ENCODE results near the gene AOC1.
"Not testable (repeated sequence)": the region's sequence is repeated elsewhere in the genome, so short reads cannot be mapped to it uniquely, and the experiment has no call there.

AOC1 gene

DNA sequence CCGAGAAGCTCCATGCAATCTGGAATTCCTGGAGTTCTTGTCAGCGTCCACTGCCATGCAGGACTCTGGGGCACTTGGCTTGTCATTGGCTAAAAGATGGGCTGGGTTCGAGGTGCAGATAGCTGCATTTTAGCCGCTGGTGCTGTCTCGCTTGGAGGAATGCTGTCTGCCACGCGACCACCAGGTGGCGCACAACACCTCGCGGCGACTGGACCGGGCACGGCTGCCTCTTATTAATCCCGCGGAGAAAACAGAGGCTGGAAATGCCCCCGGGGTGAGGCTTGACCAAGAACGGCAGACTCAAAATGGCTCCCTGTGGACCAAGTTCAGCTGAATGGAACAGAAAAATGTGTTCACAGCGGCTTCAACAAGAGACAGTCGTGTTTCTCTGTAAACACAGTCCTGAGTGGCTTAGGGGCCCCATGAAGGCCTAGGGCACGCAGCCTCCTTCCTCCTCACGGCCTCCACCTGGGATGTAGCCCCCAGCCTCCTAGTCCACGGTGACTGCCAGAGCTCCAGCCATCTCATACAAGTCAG, 46.2 kb downstream of the AOC1 start:
- peak; percentile 72 to 78 for DNase-seq

DNA sequence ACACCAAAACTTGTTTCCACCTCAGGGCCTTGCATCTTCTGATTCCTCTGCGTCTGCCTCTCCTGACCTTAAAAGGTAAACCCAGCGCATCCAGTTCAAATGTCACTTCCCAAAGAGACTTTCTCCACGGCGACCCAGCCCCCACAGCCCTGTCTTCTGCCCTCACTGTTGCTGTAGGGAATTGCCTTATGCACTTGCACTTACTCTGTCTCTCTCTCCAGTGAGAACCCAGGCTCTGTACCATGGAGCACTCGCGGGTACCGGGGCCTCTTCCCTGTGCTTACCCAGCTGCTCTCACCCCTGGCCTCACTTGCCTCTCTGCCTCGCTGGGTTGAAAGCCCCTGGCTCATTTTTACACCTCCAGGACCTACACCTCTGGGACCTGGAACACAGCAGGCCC, 48.4 kb downstream of the AOC1 start:
- no peak for DNase-seq

DNA sequence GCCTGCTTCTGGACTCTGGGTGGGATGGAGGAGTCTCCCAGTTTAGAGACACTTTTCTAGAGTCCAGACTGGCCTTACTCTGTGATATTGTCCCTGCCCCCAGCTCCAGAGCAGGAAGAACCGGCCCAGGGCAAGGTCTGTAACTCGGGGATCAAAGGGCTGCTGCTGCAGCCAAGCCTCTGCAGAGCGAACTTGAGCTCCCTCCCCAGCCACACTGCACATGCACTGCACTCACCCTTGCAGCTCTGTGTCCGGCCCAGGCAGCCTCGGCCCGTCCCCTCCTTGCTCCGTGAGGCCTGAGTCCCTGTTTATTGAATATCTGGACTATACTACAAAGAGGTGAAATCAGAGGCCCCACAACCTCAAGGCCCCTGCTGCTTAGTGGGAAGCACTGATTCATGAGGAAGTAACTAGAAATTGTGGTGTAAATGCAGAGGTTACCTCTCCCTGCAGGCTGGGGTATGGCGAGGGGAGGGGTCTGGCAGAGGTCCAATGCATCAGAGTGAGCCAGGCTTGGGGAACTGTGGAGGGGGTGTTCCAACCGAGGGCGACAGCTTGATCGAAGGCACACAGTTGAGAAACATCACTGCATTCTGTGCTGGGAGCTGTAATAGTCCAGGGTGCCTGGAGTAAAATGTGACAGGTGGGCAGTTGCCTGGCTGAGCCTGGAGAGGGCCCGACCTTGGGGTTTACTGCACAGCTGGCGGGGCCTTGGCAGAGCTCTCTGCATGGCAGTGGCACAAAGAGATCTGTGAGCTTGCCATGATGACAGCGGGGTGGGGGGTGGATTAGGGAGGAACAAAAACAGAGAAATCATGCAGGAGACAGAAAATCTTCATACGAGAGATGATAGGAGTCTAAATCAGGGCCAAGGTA, 49.1 kb downstream of the AOC1 start:
- no peak for DNase-seq

DNA sequence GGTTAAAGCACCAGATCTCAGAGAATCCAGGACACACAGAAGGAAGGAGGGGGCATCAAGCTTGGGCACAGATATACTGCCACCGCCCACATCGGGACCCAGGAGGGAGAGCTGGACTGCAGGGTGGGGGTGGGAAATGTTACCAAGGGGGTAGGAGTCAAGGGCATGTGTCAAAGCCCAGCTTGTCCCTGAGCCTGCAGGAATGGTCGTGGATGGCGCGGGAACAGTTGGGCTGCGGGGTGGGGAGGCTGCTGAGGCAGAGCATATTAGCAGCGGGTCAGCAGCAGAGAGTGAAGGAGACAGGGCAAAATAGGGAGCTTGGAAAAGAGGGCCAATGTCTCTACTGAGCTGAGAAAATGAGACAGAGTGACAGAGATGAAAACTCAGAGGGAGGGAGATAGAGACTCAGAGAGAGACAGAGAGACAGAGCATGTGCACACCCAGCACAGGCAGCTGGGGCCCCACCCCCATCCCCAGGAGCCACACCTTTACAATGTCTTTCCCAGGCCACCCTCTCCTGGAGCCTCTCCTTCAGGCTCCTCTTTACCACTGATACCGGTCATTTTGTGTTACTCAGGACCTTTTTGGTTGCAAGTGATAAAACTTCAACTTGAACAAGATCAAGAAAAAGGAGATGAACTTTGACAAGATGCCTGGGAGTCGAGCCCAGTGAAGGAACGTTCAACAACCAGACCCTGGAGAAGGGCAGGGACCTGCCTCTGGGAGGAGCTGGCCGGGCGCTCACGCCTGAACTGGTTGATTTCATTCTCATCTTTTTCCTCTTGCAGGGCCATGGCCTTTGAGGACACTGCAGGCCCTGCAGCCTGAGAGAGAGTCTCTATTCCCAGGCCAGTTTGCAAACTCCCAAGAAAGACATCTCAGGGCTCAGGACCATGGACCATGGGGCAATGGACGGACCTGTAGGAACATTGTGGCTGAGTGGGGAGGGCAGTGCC, 50.0 kb downstream of the AOC1 start:
- no peak for DNase-seq

DNA sequence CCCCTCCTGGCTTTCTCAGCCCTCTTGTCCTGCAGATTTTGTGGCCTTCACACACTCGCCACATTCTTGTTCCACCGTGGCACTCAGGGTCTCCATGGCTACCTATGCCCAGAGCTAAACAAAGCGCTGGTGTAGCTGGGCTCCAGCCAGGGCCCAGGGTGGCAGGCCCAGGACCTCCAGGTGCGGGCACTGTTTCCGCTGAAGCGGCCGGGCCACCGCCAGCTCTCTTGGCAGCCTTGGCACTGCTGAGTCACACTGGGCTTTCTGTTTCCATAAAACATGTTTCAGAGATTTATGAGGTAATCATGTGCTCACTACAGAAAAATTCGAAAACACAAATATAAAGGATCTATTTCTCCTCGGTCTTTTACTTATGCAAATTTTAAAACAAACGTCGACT, 51.3 kb downstream of the AOC1 start:
- DNase-seq: no peak

DNA sequence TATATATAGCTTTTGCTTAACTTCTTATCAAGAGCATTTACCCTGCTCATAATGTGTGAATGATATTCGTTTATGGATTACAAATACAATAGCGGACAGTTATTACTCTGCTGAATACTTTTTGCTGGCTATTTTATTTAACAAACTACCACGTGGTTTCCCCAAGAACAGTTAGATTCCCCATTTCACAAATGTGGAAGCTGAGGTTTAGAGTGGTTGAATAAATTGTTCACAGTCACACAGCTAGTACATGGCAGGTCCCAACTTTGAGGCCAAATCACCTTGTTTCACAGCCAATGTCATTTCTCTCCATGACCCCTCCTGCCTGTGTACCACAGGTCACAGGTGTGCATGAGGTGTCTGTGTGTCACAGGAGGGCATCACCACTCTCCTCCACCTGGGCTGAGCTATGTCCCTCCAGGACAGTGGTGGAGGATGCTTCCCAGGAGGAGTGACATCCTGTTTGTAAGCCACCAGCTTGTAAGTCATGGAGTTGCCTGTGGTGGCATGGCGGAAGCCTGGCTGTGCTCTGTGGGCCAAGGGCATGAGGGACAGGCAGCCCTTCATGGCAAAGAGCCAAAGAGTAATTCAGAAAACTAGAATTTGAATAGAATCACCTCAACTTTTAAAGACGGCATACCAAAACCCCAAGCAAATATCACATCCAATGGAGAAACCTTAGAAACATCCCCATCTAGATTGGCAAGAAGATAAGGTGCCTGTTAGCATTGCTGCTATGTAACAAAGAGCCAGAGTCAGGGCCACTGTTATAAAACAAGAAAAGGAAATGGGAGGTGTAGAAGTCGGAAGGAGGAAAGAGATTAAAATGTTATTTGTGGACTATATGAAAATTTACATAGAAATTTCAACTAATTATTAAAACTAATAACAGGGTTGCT, 51.9 kb downstream of the AOC1 start:
- DNase-seq: no peak

DNA sequence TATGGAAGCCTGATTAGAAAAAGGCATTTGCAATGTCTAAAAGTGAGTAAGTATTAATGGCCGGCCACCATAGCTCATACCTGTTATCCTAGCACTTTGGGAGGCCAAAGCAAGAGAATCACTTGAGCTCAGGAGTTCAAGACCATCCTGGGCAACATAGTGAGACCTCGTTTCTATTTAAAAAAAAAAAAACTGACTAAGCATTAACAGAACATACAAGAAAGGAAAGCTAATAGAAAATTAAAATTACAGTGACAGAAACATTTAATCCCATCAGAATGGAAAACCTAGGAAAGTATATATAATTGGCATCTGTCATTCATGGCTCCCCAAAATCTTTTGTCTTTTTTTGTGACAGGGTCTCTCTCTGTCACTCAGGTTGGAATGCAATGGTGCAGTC, 55.9 kb downstream of the AOC1 start:
- DNase-seq: no peak

DNA sequence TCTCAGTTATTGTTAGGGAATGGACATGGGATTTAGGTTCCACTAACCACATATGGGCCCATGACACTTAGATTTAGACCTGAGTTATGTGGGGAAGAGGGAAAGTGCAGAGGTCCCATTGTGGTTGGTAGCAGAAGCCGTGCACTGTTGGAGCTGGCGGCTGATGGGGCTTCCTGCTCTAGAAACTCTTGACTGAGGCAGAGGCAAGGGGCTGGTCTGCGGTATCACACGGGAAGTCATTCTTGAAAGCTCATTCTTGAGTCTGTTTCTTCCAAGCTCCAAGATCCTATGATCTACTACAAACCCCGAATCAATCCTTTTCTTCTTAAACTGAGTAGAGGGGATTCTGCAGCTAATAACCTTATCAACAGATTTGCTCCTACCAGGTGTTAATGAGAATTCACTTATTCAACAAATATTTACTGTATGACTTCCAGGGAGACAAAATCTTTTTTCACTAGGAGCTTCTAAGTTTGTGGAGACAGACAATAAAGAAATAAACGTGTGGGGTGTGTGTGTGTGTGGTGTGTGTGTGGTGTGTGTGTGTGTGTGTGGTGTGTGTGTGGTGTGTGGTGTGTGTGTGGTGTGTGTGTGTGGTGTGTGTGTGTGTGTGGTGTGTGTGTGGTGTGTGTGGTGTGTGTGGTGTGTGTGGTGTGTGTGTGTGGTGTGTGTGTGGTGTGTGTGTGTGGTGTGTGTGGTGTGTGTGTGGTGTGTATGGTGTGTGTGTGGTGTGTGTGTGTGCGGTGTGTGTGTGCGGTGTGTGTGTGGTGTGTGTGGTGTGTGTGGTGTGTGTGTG, 57.1 kb downstream of the AOC1 start:
- peak in 1 of 2 donors; percentile 49 for DNase-seq

DNA sequence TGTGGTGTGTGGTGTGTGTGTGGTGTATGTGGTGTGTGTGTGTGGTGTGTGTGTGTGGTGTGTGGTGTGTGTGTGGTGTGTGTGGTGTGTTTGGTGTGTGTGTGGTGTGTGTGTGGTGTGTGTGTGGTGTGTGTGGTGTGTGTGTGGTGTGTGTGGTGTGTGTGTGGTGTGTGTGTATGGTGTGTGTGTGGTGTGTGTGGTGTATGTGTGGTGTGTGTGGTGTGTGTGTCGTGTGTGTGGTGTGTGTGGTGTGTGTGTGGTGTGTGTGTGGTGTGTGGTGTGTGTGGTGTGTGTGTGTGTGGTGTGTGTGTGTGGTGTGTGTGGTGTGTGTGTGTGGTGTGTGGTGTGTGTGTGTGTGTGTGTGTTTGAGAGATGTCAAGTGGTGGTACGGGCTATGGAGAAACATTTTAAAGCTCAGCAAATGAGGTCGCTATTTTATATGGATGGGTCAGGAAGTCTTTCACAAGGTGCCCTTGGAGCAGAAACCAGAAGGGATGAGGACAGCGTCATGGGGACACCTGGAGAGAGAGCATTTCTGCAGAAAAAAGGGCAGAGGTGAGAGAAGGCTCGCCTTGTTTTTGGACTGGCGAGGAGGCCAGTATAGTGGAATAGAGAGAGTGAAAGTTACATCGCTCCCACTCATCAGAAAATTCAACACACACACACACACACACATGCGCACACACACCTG, 58.1 kb downstream of the AOC1 start:
- DNase-seq: not testable (repeated sequence)

DNA sequence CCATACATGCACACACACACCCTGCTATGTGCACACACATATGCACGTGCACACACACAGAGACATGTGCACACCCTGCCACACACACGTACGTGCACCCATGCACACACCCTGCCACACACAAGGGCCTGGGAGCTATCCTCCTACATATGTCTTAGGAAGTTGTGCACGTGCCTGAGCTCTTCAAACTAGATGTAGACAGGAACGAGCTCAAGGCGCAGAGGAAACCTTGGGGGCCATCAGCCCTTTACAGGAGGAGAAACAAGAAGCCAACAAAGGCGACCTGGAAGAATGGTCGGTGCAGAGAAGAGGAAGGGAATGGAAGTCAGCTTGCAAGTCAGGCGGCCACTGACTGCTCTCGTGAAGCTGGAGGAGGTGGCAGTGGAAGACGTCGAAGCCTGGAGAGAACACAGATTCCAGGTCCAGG, 58.7 kb downstream of the AOC1 start:
- DNase-seq: no peak
